Cardiac muscle cell (in vitro differentiated cells and primary cell): Measurements from ENCODE around the gene NDUFA9. TPM values are rescaled to one million over a fixed set of nuclear protein-coding genes. Genes with fewer than 3 reads are reported as not detected.
A peak's percentile ranks its signal among the peaks of the same experiment; 100 is the strongest.

Source experiments
- DNase-seq, 2 donors: peaks; one replicate each; pipeline versions ENCODE4 v3.0.0 to v3.0.0-alpha.2; 2010 to 2017; ENCODE audit warnings: low read depth in 1 of 2, low spot score in 1 of 2
- H3K27ac ChIP-seq: fragments of 200-600 bp; sonication (generic); 2 replicates; pipeline ENCODE4 v1.5.1; 2016
- H3K27me3 ChIP-seq: fragments of 200-600 bp; sonication (generic); 2 replicates; pipeline ENCODE4 v1.6.0; 2016; ENCODE audit warnings: control low read depth
- H3K36me3 ChIP-seq: fragments of 200-600 bp; sonication (generic); 2 replicates; pipeline ENCODE4 v1.5.1; 2016; ENCODE audit warnings: control low read depth
- H3K4me1 ChIP-seq: fragments of 200-600 bp; sonication (generic); 2 replicates; pipeline ENCODE4 v1.8.1; 2017; ENCODE audit warnings: low read depth, mild to moderate bottlenecking, mixed run types
- H3K4me3 ChIP-seq: fragments of 200-600 bp; sonication (generic); 2 replicates; pipeline ENCODE4 v1.5.1; 2016; ENCODE audit warnings: mild to moderate bottlenecking
- H3K9me3 ChIP-seq: fragments of 200-600 bp; sonication (generic); 2 replicates; pipeline ENCODE4 v1.5.1; 2017; ENCODE audit warnings: low read depth, mild to moderate bottlenecking, control low read depth
- CTCF ChIP-seq: IDR thresholded peaks from 2 replicates; pipeline ENCODE4 v1.5.1; 2012; ENCODE audit warnings: low read depth, mild to moderate bottlenecking, low read length
- polyA plus RNA-seq: library from polyadenylated mRNA; unstranded; fragments of >200 nt; fragmentation: Nextera tagmentation; extraction: Ambion mirVana; gene quantifications from 2 replicates; pipeline ENCODE4 v1.2.1, GENCODE V29; 2016
- total RNA-seq: library from RNA; depleted of rRNA; stranded (reverse); fragments of >200 nt; gene quantifications from 2 replicates; pipeline ENCODE4 v1.2.3, GENCODE V29; 2016

Gene NDUFA9
- total and polyA plus RNA-seq, 2 experiments from 2014 or later: 46.7 to 219 TPM

GRCh38 chr12:4609071-4609470 is 39.8 kb upstream of the NDUFA9 start:
- no peak overlapping the region for H3K27ac ChIP-seq
- H3K4me3 ChIP-seq: no peak overlapping the region
- H3K27me3 ChIP-seq: peaks cover under 1% of the 10 kb centered on the region
- DNase-seq: peak in 1 of 2 donors; percentile 51
- no peaks in the 10 kb centered on the region for H3K9me3 ChIP-seq
- H3K36me3 ChIP-seq: peaks cover 30% of the 10 kb centered on the region
- H3K4me1 ChIP-seq: no peaks in the 10 kb centered on the region
- TF ChIP-seq CTCF: no peak

- no peak for TF ChIP-seq CTCF
- Histone ChIP-seq H3K27ac (no peak overlapping the region), H3K4me1 (no peaks in the 10 kb centered on the region), H3K27me3 (no peaks in the 10 kb centered on the region), H3K36me3 (peaks cover 36% of the 10 kb centered on the region), H3K4me3 (no peak overlapping the region), H3K9me3 (no peaks in the 10 kb centered on the region)
- DNase-seq: no peak
These were observed 38.4 kb upstream of the NDUFA9 start for GRCh38 chr12:4610481-4610880.

GRCh38 chr12:4615667-4616066 is 33.2 kb upstream of the NDUFA9 start:
- TF ChIP-seq CTCF: no peak
- Histone ChIP-seq H3K36me3 (peaks cover 31% of the 10 kb centered on the region), H3K27ac (no peak overlapping the region)

GRCh38 chr12:4621511-4621910 is 27.4 kb upstream of the NDUFA9 start:
- H3K27ac ChIP-seq: no peak overlapping the region
- no peaks in the 10 kb centered on the region for H3K36me3 ChIP-seq
- H3K4me1 ChIP-seq: no peaks in the 10 kb centered on the region
- no peaks in the 10 kb centered on the region for H3K27me3 ChIP-seq
- no peaks in the 10 kb centered on the region for H3K9me3 ChIP-seq
- H3K4me3 ChIP-seq: no peak overlapping the region
- DNase-seq: no peak
- no peak for TF ChIP-seq CTCF

More at GRCh38 chr12:4615667-4616066, 33.2 kb upstream of the NDUFA9 start:
- DNase-seq: no peak
- Histone ChIP-seq H3K4me3 (no peak overlapping the region), H3K9me3 (no peaks in the 10 kb centered on the region), H3K4me1 (no peaks in the 10 kb centered on the region), H3K27me3 (no peaks in the 10 kb centered on the region)

GRCh38 chr12:4626543-4626942 is 22.4 kb upstream of the NDUFA9 start:
- no peak for TF ChIP-seq CTCF
- H3K4me3 ChIP-seq: no peak overlapping the region

GRCh38 chr12:4628406-4628805 is 20.5 kb upstream of the NDUFA9 start:
- no peak for DNase-seq
- Histone ChIP-seq H3K27ac (no peak overlapping the region), H3K36me3 (no peaks in the 10 kb centered on the region), H3K9me3 (no peaks in the 10 kb centered on the region), H3K4me1 (no peaks in the 10 kb centered on the region), H3K4me3 (no peak overlapping the region), H3K27me3 (peaks cover 5% of the 10 kb centered on the region)
- no peak for TF ChIP-seq CTCF

More at GRCh38 chr12:4626543-4626942, 22.4 kb upstream of the NDUFA9 start:
- Histone ChIP-seq H3K27me3 (peaks cover 5% of the 10 kb centered on the region), H3K9me3 (no peaks in the 10 kb centered on the region), H3K4me1 (no peaks in the 10 kb centered on the region), H3K36me3 (no peaks in the 10 kb centered on the region), H3K27ac (no peak overlapping the region)
- no peak for DNase-seq
